Panc1 (cell line): ENCODE results near the gene SCAF1. TPM values are rescaled to one million over a fixed set of nuclear protein-coding genes. Genes with fewer than 3 reads are reported as not detected.

Experiments
- ATAC-seq: fragments of 200-7000 bp; cut with Tn5 transposase; 2 replicates; pipeline ENCODE4 v1.9.1; 2020; ENCODE audit warnings: mild to moderate bottlenecking, moderate library complexity
- BruUV-seq: library from RNA; stranded (reverse); fragments of 400-500 nt; replicated peaks from 2 replicates; lab custom pipeline; 2021; lab: Mats Ljungman, UMichigan
- CTCF ChIA-PET: fragments of 300-600 bp; sonication (Branson Sonifier 250); formaldehyde crosslinking; loops from one replicate; lab custom pipeline; 2022; ENCODE audit warnings: antibody characterized with exemption; lab: Charles Lee
- POLR2A ChIA-PET: fragments of 300-600 bp; sonication (Branson Sonifier 250); formaldehyde crosslinking; loops from one replicate; lab custom pipeline; 2022; ENCODE audit warnings: antibody characterized with exemption; lab: Charles Lee
- DNase-seq: peaks from one replicate; pipeline ENCODE4 v3.0.0-alpha.2; 2010; ENCODE audit warnings: low read depth, low spot score
- H3K27ac ChIP-seq: 2 replicates; pipeline ENCODE4 v1.5.1; 2011; ENCODE audit warnings: mild to moderate bottlenecking, low read length, inconsistent platforms
- H3K27me3 ChIP-seq: fragments of 200-500 bp; sonication (Bioruptor generic); 2 replicates; pipeline ENCODE4 v1.6.0; 2014; ENCODE audit warnings: low read length, inconsistent platforms; ENCODE audit not compliant: control insufficient read depth, insufficient read depth
- H3K36me3 ChIP-seq: fragments of 200-500 bp; sonication (Bioruptor generic); 2 replicates; pipeline ENCODE4 v1.5.1; 2014; ENCODE audit warnings: inconsistent platforms, mild to moderate bottlenecking, low read length, moderate library complexity; ENCODE audit not compliant: control insufficient read depth, insufficient read depth
- H3K4me1 ChIP-seq: 2 replicates; pipeline ENCODE4 v1.5.1; 2011; ENCODE audit warnings: inconsistent platforms, mild to moderate bottlenecking, low read length, moderate library complexity; ENCODE audit not compliant: control insufficient read depth, insufficient read depth
- H3K4me3 ChIP-seq, 2 experiments: 2 replicates each; pipeline ENCODE4 v1.5.1; 2011 to 2012; ENCODE audit warnings: low read depth in 2 of 2, low read length in 2 of 2, mild to moderate bottlenecking in 2 of 2, inconsistent platforms in 1 of 2, moderate library complexity in 1 of 2
- H3K9me3 ChIP-seq: fragments of 200-500 bp; sonication (Bioruptor generic); 2 replicates; pipeline ENCODE4 v1.5.1; 2014; ENCODE audit warnings: low read depth, mild to moderate bottlenecking, inconsistent platforms, low read length, moderate library complexity; ENCODE audit not compliant: control insufficient read depth, insufficient read depth
- POLR2AphosphoS5 ChIP-seq: IDR thresholded peaks from 2 replicates; pipeline ENCODE4 v1.6.1; 2012; ENCODE audit warnings: mild to moderate bottlenecking, low read depth, low read length, moderate library complexity
- SIN3A ChIP-seq: IDR thresholded peaks from 2 replicates; pipeline ENCODE4 v1.6.1; 2012; ENCODE audit warnings: low read depth, mild to moderate bottlenecking, low read length, moderate library complexity, borderline replicate concordance; ENCODE audit not compliant: insufficient read depth
- TCF7L2 ChIP-seq: IDR thresholded peaks from 2 replicates; pipeline ENCODE4 v1.6.1; 2011; ENCODE audit warnings: mild to moderate bottlenecking, low read depth, low read length, inconsistent platforms
- in situ Hi-C: cut with HindIII; loops from 2 replicates; pipeline ENCODE4 v1.10.0; 2016; ENCODE audit warnings: low sequenced_read_pairs, low pct_unique_long_range_greater_than_20kb
- intact Hi-C: fragments of 100-400 bp; cut with micrococcal nuclease; formaldehyde crosslinking; loops from one replicate; pipeline ENCODE4 v1.10.0; 2022; ENCODE audit not compliant: unreplicated experiment
- total RNA-seq: library from RNA; stranded (reverse); gene quantifications from one replicate; pipeline ENCODE4 v1.2.1, GENCODE V29; 2021; ENCODE audit not compliant: unreplicated experiment
- TF ChIP-seq, protein P1 (sequence below): fragments of 450-650 bp; IDR thresholded peaks from 2 replicates; pipeline ENCODE4 v1.5.1; 2017; ENCODE audit warnings: mild to moderate bottlenecking
- TF ChIP-seq, protein P2 (sequence below), 2 experiments: IDR thresholded peaks; 2 replicates each; pipeline ENCODE4 v1.6.1; 2011 to 2012; ENCODE audit warnings: low read depth in 2 of 2, control low read depth in 1 of 2, low read length in 1 of 2, mild to moderate bottlenecking in 1 of 2, moderate library complexity in 1 of 2; ENCODE audit not compliant: insufficient read depth in 1 of 2

SCAF1 gene
- total RNA-seq, 1 experiment from 2014 or later = 77.4 TPM

DNA sequence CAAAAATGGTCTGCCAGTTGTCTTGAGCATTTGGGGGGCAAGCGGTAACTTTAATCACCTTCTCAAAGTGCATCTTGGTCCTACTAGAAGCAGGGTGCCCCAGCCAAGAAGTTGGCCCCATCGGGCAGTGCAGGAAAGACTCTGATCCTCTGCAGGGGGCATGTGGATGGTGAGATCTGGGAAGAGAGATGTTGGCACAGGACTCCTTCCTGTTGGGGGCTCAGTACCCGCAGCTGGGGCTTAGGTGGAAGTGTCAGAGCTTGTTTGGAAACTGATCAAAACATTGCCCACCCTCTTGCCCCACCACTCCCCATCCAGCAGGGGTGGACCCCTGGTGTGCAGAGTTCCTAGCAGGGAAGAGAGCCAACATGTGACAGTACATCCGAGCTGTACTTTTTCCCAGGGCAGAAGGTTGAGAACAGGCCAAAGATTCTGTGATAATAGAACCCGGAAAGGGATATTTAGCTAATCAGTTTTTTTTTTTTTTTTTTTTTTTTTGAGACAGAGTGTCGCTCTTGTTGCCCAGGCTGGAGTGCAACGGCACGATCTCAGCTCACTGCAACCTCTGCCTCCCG, 10.9 kb upstream of the SCAF1 start:
- Histone ChIP-seq H3K4me3 (no peak overlapping the region), H3K4me1 (no peaks in the 10 kb centered on the region), H3K36me3 (no peaks in the 10 kb centered on the region), H3K27ac (no peak overlapping the region), H3K27me3 (no peaks in the 10 kb centered on the region), H3K9me3 (no peaks in the 10 kb centered on the region)
- BruUV-seq = TSS peak; percentile 73
- TF ChIP-seq POLR2AphosphoS5 = peak; percentile 35; the same call in 1 of the 2 replicates
- TF ChIP-seq, protein P1, sequence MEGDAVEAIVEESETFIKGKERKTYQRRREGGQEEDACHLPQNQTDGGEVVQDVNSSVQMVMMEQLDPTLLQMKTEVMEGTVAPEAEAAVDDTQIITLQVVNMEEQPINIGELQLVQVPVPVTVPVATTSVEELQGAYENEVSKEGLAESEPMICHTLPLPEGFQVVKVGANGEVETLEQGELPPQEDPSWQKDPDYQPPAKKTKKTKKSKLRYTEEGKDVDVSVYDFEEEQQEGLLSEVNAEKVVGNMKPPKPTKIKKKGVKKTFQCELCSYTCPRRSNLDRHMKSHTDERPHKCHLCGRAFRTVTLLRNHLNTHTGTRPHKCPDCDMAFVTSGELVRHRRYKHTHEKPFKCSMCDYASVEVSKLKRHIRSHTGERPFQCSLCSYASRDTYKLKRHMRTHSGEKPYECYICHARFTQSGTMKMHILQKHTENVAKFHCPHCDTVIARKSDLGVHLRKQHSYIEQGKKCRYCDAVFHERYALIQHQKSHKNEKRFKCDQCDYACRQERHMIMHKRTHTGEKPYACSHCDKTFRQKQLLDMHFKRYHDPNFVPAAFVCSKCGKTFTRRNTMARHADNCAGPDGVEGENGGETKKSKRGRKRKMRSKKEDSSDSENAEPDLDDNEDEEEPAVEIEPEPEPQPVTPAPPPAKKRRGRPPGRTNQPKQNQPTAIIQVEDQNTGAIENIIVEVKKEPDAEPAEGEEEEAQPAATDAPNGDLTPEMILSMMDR = no peak
- no peak for DNase-seq
- ChIA-PET CTCF (interaction anchor here (0.6 to 0.9 kb wide), 2 partner anchors 9 to 61 kb away, joined by 3 read pairs; no protein-coding TSS in a partner anchor), POLR2A (interaction anchor here (1.2 kb wide), 1 partner anchor 9 kb away, joined by 5 read pairs; the partner anchor contains the start of gene RRAS)
- 0 out of 2 replicates have a peak, but pooled peaks have one; percentile 30 for ATAC-seq
- intact Hi-C loops = no loop called here
- in situ Hi-C loops = no loop called here

DNA sequence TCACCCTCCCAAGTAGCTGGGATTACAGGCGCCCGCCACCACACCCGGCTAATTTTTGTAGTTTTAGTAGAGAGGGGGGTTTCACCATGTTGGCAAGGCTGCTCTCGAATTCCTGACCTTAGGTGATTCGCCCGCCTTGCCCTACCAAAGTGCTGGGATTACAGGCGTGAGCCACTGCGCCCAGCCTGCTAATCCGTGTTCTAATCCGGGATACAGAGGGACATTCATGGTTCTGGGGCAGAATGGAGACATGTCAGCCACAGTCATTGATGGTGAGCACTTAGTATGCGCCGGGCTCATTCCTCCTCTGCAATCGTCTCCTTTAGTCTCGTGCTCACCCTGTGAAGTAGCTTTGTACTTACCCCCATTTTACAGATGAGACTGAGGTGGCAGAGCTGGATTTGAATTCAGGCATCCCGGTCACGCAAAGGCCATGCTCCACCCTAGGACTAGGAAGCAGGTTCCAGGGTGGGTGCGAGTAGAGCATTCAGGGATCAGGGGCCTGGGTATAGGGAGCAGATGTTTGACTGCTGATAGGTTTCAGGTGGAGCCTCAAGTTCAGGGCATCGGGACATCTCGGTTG, 10.3 kb upstream of the SCAF1 start:
- ChIA-PET POLR2A (interaction anchor here (1.2 kb wide), 1 partner anchor 9 kb away, joined by 5 read pairs; the partner anchor contains the start of gene RRAS), CTCF (interaction anchor here (0.9 kb wide), 1 partner anchor 9 kb away, joined by 3 read pairs; no protein-coding TSS in a partner anchor)
- Histone ChIP-seq H3K27me3 (no peaks in the 10 kb centered on the region), H3K27ac (no peak overlapping the region), H3K36me3 (no peaks in the 10 kb centered on the region), H3K4me1 (no peaks in the 10 kb centered on the region), H3K4me3 (no peak overlapping the region), H3K9me3 (no peaks in the 10 kb centered on the region)
- BruUV-seq = no TSS peak
- in situ Hi-C loops = no loop called here
- TF ChIP-seq, protein P1 = no peak
- TF ChIP-seq SIN3A (no peak), POLR2AphosphoS5 (no peak; the same call in 1 of the 2 replicates), TCF7L2 (no peak)
- TF ChIP-seq, protein P2, sequence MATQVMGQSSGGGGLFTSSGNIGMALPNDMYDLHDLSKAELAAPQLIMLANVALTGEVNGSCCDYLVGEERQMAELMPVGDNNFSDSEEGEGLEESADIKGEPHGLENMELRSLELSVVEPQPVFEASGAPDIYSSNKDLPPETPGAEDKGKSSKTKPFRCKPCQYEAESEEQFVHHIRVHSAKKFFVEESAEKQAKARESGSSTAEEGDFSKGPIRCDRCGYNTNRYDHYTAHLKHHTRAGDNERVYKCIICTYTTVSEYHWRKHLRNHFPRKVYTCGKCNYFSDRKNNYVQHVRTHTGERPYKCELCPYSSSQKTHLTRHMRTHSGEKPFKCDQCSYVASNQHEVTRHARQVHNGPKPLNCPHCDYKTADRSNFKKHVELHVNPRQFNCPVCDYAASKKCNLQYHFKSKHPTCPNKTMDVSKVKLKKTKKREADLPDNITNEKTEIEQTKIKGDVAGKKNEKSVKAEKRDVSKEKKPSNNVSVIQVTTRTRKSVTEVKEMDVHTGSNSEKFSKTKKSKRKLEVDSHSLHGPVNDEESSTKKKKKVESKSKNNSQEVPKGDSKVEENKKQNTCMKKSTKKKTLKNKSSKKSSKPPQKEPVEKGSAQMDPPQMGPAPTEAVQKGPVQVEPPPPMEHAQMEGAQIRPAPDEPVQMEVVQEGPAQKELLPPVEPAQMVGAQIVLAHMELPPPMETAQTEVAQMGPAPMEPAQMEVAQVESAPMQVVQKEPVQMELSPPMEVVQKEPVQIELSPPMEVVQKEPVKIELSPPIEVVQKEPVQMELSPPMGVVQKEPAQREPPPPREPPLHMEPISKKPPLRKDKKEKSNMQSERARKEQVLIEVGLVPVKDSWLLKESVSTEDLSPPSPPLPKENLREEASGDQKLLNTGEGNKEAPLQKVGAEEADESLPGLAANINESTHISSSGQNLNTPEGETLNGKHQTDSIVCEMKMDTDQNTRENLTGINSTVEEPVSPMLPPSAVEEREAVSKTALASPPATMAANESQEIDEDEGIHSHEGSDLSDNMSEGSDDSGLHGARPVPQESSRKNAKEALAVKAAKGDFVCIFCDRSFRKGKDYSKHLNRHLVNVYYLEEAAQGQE (IDR thresholded peaks at IDR 0.05; ENCODE audit: insufficient read depth in 1 of 2, low read depth in 2 of 2, low read length in 1 of 2) = no peak
- intact Hi-C loops = no loop called here
- DNase-seq (no peak), ATAC-seq (no peak)
